Superior temporal gyrus (tissue), 1 donor: ENCODE measurements around the gene OR10H4.
"Not testable (repeated sequence)": the region's sequence is repeated elsewhere in the genome, so short reads cannot be mapped to it uniquely, and the experiment has no call there.

Experiments
- DNase-seq: peaks from one replicate; pipeline ENCODE4 v3.0.0-alpha.2; 2016; ENCODE audit errors: extremely low spot score

The OR10H4 gene, protein sequence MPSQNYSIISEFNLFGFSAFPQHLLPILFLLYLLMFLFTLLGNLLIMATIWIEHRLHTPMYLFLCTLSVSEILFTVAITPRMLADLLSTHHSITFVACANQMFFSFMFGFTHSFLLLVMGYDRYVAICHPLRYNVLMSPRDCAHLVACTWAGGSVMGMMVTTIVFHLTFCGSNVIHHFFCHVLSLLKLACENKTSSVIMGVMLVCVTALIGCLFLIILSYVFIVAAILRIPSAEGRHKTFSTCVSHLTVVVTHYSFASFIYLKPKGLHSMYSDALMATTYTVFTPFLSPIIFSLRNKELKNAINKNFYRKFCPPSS

DNA sequence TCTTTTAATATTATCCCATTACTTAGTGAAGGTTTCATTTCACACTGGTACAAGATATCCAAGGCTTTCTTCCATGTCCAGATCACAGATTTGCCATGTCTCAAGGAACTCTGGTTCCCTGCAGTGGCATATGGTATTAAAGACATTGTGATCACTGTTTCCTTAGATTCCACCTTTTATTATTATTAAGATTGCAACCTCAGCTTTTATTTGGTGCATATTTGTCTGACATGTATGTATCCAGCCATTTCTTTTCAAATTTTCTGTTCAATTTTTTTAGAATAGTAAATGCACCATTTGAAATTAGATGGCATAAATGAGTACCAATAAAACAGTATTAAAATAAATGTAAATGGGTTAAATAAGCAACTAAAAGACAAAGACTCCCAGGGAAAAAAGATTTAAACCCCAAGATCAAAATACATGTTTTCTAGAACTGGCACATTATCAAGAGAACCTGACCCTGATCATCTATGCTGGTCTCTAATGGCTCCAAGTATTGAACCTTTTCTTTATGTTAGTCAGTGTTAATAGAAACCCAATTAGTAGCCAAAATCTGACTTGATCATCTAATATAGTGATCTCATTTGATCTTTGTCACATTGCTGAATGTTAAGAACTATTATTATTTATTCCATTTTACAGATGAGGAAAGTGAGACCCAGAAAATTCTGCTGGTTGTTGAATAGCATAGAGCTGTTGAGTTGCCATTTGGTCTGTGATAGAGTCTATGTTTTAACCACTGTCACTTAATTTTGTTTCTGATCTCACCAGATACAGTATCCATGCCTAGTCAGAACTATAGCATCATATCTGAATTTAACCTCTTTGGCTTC is at the start of gene OR10H4:
TSS of gene OR10H4 (plus strand) at position 786 of the 836 bp plus-strand sequence. CDS start at position 786, 0 bp downstream.
- no peak for DNase-seq

DNA sequence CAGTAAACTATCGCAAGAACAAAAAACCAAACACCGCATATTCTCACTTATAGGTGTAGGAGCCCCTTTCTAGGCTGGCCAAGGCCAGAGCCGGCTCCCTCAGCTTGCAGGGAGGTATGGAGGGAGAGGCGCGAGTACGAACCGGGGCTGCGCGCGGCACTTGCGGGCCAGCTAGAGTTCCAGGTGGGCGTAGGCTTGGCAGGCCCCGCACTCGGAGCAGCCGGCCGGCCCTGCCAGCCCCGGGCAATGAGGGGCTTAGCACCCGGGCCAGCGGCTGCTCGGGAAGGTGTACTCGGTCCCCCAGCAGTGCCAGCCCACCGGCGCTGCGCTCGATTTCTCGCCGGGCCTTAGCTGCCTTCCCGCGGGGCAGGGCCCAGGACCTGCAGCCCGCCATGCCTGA is 49.2 kb upstream of the OR10H4 start:
- DNase-seq, result not testable (repeated sequence)

DNA sequence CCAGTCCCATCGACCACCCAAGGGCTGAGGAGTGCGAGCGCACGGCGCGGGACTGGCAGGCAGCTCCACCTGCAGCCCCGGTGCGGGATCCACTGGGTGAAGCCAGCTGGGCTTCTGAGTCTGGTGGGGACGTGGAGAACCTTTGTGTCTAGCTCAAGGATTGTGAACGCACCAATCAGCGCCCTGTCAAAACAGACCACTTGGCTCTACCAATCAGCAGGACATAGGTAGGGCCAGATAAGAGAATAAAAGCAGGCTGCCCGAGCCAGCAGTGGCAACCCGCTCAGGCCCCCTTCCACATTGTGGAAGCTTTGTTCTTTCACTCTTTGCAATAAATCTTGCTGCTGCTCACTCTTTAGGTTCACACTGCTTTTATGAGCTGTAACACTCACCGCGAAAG is 48.8 kb upstream of the OR10H4 start:
- DNase-seq, result not testable (repeated sequence)

DNA sequence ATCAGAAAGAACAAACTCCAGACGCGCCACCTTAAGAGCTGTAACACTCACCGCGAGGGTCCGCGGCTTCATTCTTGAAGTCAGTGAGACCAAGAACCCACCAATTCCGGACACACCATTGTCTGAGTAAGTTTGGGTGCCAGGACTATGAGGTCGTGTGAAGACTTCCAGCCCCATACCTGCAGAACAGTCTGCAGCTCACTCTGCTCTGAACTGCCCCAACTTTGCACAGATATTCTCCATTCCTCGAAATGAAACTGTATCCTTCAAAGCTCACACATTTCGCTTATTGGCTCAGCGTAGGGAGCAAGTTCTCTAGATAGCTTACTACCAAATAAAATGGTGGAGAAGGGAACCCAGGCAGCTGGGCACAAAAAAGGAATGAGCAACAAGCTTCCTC is 48.3 kb upstream of the OR10H4 start:
- no peak for DNase-seq

DNA sequence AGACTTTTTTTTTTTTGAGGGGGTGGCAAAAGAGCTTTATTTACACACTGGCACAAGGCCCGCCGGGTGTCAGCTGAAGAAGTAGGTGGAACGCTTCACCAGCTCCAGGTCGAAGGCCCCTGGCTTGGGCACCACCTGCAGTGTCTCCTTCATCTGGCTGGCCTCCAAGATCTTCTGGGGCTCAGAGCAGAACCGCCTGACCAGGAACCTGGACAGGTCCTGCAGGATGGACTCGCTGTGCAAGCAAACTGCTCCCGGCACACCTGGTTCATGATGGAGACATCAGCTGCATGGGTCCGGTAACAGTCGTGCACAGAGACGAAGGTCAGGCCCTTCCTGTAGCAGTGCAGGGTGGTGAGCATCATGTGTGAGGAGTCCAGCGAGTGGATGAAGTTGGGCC is 46.6 kb upstream of the OR10H4 start:
- no peak for DNase-seq

DNA sequence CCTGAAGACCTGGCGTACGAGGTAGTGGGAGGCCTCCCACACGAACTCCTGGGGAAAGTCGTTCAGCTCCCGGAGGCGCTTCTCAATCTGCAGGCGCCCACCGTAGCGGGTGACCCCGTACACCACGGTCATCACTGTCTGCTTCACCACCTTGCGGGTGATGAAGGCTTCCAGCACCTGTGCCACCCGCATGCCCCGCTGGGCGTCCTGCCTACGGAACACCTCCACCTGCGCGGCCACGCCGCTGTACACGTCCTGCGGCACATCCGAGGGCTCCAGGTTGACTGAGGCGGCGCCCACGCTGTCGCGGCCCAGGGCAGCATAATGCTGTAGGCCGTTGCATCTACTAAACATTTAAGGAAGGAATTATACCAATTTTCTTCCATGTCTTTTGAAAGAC is 45.9 kb upstream of the OR10H4 start:
- not testable (repeated sequence) for DNase-seq

DNA sequence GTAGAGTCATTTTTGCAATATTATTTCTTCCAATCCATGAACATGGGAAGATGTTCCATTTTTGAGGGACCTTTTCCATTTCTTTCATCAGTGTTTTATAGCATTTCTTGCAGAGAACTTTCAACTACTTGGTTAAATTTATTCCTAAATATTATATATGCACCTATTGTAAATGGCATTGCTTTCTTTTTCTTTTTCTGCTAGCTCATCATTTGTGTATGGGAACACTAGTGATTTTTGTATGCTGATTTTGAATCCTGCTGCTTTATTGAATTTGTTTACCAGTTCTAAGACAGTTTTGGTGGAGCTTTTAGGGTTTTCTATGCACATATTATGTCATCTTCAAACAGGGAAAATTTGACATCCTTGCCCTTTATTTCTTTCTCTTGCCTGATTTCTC is 43.8 kb upstream of the OR10H4 start:
- DNase-seq, result no peak

DNA sequence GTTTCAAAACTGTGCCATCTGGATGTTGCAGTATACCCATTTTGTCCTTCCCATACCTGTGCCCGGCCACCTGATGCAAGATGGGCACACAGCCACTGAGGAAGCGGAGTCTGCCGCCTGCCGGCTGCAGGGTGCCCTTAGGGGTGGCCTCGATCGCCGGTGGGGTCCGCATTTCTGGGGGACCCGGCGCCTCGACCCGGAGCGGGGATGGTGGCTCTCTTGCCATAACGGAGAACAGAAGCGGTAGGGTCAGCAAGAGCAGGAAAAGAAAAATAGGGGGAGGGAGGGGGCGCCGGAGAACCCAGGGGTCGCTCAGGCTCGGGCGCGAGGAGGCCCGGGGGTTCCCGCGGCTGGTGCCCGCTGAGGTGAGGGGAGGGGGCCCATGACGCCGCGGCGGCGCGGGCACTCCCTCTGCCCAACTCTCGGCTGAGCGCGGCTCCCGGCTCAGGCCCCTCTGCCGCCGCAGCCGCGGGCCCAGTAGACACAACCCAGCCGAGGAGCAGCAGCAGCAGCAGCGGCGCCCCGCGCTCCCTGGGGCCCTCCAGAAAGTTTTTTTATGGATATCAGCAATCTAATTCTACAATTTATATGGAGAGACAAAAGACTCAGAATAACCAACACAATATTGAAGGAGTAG is 37.1 kb upstream of the OR10H4 start:
- no peak for DNase-seq

DNA sequence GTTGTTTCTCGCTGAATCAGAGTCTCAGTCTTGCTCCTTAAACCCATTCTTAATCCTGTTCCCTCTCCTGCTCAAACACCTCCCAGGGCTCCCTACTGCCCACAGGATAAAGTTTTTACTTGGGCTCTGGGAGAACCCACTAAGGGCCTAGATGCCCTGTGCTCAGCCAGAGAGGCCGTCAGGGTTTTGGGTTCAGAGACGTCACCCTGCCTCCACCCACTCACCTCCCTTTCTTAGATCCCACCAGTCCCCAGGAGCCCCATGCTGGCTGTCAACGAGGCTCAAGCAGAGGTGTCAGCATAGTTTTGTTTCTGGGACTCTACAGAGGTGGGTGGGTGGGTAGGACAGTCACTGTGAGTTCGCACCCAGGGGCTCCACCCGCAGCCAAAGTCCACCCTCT is 35.4 kb upstream of the OR10H4 start:
- no peak for DNase-seq

DNA sequence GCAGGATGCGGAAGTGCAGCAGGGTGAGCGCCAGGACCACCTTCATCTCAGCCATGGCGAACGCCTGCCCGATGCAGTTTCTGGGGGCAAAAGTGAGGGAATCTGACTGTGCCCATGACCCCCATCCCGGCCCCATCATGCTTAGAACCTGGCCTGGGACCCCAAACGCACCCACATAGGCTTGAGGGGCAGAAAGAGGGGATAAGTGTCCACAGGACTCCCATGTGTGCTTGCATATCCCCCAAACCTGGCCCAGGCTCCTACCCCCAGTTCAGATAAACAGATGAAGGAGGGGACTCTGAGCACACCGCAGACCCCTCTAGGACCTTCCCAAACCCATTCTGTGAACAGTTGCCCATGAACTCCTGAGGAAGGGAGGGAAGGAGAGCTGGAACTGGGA is 35.0 kb upstream of the OR10H4 start:
- no peak for DNase-seq

DNA sequence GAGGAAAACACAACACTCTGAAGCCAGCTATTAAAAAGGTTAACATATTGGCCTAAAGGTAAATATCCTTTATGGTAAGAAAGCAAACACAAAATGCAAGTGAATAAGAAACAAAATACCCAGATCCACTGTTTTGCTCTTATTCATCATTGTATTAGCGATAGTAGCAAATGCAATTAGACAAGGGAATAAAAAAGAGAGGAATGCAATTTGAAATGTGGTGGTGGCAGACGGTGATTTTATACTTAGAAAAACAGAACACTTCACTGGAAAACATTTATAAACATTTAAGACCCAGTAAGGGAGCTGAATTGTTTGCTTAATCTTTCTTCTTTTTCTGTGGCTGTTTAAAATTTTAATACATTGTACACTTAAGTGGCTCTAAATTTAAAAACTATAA is 33.7 kb upstream of the OR10H4 start:
- no peak for DNase-seq

DNA sequence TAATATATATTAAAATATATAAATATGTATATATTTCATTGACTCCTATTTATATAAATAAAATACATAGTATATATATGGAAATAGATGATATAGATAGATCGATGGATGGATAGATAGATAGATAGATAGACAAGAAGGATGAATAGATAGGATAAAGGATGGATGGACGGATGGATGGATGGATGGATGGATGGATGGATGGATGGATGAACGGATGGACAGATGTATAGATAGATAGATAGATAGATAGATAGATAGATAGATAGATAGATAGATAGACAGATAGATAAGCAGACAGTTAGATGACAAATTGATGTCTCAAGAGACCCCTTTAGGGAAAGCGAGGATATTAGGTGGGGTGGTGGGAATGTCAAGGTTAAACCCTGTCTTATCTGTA is 29.6 kb upstream of the OR10H4 start:
- no peak for DNase-seq

DNA sequence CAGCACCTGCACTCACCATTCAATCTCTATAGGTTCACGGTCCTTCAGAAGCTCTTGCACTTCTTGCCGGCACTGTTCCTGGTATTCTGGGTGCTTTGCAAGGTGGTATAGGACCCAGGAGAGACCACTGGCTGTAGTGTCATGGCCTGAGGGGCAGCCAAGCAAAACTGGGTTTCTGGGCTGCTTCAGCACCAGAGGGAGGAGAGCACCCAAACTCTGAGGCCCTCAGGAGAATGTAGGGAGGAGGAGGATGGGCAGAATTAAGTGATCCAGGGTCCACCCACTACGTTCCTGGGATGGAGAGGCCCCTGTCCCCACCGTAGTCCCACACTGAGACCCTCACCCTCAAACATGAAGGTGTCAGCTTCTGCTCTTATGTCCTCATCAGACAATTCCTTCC is 26.8 kb upstream of the OR10H4 start:
- DNase-seq, result no peak

DNA sequence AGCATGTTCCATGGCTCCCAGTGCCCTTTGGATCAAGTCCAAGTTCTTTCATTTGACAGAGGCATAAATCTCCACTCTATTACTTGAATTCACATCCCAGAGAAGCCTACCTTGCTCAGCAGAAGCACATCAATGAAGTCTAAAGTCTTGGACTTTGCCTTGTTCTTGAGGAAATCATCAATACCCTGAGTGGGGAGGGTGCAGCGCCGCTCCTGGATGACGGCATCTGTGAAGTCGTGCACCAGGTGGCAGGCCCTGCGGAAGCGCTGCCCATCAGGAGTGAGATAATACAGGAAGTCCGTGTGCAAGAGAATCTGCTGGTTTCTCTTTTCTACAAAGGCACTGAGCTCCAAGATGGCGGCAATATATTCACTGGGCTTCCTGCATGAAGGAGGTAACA is 25.1 kb upstream of the OR10H4 start:
- DNase-seq, result no peak

DNA sequence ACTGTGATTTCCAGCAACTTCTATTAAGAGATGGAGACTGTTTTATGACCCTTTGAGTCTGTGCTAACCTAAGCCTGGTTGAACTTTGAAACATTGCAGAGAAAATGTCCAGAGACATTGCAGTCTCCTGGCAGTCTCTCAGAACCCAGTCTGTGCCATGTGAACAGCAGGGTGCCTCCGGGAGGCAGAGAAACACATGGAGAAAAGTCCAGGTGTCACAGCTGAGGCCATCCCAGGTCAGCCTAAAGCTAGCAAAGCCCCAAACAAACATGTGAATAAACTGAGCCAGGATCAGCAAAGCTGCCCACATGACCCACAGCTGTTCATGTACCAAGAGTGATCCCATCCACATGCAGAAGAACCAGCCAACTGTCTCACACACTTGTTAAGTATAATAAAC is 22.3 kb upstream of the OR10H4 start:
- no peak for DNase-seq

DNA sequence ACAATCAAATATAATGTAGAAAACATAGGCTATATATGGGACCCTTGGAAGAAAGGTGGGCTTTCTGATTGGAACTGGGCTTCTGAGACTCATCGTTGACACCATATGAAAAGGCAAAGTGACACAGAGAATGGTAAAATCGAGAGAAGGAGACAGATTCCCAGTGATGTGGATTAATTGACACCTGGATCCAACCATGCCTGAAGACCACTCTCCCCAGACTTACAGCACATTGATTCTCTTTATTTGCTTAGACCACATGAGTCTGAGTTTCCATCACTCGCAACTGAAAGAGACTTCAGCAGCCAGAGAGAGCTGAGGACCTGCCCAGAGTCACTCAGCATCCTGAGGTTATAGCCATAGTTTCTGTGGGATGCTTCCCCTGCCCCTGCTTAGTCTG is 20.5 kb upstream of the OR10H4 start:
- DNase-seq, result no peak

DNA sequence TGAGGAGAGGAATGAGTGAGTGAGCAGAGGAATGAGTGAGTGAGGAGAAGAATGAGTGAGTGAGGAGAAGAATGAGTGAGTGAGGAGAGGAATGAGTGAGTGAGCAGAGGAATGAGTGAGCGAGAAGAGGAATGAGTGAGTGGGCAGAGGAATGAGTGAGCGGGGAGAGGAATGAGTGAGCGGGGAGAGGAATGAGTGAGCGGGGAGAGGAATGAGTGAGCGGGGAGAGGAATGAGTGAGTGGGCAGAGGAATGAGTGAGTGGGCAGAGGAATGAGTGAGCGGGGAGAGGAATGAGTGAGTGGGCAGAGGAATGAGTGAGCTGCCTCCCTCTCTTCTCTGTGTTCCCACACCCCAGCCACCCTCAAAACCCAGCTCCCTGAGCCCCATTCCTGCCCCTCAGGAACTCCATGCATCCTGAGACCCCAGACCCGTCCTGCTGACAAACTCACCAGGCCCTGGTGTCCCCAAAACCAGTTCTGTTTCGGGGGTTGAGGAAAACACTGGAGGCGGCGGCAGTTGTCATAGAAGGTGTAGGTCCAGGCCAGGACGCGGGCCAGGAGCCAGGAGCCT is 15.0 kb upstream of the OR10H4 start:
- DNase-seq, result not testable (repeated sequence)

DNA sequence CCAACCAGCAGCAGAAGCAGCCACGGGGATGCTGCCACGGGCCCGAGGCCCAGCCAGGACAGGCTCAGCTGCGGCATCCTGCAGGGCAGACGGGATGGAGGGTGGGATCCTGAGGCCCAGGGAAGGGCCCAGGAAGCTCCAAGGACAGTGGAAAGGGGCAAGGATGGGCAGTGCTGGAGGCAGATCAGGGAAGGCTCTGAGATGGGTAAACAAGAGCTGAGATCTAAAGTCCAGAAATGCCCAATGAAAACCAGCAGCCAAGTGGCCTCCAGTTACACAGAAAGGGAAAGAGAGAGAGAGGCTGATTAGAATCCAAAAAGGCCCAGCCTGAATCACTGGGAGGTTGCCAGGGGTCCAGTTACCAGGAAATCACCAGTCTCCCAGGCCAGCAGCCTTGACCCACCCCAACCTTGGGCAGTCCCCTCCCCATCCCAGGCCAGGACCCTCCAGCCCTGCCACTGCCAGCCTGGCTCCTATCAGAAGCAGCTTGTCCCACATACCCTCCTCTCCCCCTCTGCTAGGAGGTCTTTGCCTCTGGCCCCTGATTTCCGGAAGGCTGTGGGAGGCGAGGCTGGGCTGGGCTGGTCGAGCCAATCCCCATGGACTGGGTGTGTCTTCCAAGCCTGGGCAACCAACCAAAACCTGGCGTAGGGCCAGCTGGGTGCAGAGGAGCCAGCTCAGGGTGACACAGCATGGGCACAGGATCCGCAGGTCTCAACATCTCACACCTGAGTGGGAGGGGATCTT is 14.3 kb upstream of the OR10H4 start, which contains the start of gene CYP4F11:
TSS of gene CYP4F11 (minus strand) at position 198 of the 747 bp plus-strand sequence. CDS start at position 77, 121 bp downstream.
- DNase-seq, result peak; percentile 37

DNA sequence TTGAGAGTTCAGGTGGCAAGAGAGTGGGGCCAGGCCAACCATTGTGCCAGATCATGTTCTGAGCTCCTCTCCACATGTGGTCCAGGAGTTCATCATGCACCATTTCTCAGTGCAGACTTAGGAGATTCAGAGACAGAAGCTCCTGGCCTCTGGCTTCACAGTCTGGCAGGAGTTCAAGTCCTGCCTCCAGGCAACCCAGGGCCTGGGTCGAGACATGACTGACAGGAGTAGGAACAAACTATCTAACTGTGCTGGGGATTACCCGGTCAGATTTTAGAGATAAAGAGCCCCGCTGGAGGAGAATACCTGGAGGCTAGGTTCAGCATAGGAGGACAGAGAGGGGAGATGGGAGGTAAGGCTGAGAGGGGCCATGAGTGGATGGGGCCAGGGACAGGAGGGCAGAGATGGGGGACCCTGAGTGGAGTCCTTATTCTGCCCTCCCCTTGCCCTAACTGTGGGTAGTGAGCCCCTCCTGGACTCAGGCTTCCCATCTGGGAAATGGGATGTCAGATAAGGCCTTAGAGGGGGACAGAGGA is 13.6 kb upstream of the OR10H4 start:
- no peak for DNase-seq

DNA sequence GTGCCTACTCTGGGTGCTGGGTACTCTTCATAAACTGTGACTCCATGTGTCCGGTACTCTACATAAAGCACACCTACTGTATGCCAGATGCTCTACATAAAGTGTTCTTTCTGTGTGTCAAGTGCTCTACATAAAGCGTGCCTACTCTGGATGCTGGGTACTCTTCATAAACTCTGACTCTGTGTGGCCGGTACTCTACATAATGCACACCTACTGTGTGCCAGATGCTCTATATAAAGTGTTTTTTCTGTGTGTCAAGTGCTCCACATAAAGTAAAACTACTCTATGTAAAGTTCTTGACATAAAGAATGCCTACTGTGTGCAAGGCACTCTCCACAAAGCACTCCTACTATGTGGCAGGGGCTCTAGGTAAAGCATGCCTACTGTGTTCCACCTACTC is 12.6 kb upstream of the OR10H4 start:
- DNase-seq, result no peak

DNA sequence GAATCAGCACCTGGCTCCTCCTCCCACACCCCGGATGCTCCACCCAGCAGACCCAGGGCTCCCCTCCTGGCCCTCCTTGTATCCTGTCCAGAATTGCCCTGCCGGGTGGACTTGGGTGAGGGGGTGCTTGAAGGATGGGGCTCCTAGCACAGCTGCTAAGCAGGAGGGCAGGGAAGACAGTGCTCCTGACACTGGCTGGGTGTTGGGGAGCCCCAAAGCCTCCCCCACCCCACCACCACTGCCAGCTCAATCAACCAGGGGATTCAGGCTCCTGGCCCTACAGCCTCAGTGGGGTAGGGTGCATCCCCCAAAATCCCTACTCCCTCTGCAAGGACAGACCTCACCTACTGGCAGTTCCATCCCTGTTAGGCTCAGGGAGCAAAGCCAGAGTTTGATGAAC is 11.9 kb upstream of the OR10H4 start:
- DNase-seq, result no peak
